ENCODE measurements around the gene IL22RA2.
A peak's percentile ranks its signal among the peaks of the same experiment; 100 is the strongest.
"Not testable (repeated sequence)": the region's sequence is repeated elsewhere in the genome, so short reads cannot be mapped to it uniquely, and the experiment has no call there.

The IL22RA2 gene, protein sequence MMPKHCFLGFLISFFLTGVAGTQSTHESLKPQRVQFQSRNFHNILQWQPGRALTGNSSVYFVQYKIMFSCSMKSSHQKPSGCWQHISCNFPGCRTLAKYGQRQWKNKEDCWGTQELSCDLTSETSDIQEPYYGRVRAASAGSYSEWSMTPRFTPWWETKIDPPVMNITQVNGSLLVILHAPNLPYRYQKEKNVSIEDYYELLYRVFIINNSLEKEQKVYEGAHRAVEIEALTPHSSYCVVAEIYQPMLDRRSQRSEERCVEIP

GRCh38 chr6:137173501-137173900 is at the start of gene IL22RA2:
IL22RA2 (minus strand) TSS chr6:137173644; CDS start chr6:137161749, 11,895 bp downstream.
- no peak for DNase-seq

DNA sequence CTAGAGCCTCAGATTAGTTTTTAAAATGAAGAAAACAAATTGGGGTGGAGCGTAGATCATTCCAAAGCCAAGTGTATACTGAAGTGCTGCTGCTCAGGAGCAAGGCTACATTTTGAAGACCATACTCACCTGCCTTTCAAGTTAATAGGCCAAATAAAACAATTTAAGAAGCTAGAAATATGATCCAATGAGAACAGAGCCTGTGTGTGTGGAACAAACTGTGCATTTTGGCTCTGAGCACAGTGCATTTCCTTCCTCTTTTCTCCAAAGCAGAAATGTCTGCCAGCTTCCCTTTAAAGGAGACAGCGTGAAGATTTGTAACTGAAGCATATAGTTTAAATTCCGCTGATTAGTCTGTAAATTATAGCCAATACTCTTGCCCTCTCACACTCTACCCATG is 48.9 kb upstream of the IL22RA2 start:
- no peak for DNase-seq

GRCh38 chr6:137219664-137220252 is 46.3 kb upstream of the IL22RA2 start:
- DNase-seq, result no peak

- peak; percentile 96 for DNase-seq
These were observed 45.6 kb upstream of the IL22RA2 start, which contains the start of gene IFNGR1 for GRCh38 chr6:137218917-137219663. IFNGR1 (minus strand) TSS chr6:137219385; CDS start chr6:137219327, 58 bp downstream.

DNA sequence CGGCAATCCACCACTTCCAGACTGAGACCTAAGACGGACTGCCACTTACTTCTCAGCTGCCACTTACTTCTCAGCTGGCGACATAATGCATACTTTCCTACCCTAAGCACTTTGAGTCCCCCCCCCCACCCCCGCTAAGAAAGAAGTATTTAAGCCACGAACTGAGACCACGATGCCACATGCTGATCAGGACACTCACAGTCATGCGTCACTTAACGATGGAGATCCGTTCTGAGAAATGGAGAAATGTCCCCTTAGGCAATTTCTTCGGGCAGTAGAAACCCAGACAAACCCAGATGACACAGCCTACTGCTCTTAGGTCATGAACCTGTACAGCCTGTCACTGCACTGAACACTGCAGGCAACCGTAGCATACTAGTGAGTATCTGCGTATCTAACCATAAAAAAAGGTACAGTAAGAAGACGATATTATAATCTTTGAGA is 45.1 kb upstream of the IL22RA2 start:
- peak; percentile 56 for DNase-seq

GRCh38 chr6:137217801-137218472 is 44.5 kb upstream of the IL22RA2 start:
- peak; percentile 20 for DNase-seq

GRCh38 chr6:137216875-137217553 is 43.6 kb upstream of the IL22RA2 start:
- DNase-seq, result no peak

DNA sequence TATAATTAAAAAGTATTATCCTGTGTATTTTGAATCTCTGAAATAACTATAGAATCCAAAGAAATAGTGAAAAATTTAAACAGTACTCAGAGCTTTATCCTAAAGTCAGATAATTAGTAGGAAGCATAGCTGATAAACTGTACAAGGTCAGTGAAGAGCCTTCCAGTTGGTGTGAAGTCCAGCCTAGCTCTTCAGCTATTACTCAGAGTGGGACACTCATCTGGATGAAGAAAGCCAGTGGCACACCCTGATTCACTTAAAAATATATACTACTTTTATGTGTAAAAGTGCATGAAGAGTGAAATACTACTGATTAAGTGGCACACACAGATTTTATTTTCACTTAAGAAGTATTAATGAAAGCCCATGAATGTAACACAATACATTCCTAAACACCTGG is 42.7 kb upstream of the IL22RA2 start:
- DNase-seq, result no peak

- not testable (repeated sequence) for DNase-seq
These were observed 42.2 kb upstream of the IL22RA2 start for GRCh38 chr6:137215630-137216029.

DNA sequence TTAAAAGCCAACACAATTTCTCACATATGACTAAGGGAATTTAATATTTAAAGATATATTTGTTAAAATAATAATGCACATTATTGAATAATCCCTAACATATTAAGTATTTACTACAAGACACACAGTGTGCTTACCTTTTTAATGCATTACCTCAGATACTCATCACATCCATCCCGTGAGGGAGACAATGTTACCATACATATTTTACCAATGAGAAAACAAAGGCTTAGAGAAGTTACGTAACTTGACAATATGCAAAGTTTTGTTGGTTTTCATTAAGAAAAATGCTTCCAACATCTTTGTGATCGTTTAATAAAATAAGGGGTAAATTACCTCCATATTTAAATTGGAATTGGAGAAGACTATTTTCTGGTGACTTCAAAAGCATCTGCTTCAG is 41.5 kb upstream of the IL22RA2 start:
- no peak for DNase-seq

- DNase-seq, result no peak
These were observed 40.4 kb upstream of the IL22RA2 start for GRCh38 chr6:137213813-137214212.

DNA sequence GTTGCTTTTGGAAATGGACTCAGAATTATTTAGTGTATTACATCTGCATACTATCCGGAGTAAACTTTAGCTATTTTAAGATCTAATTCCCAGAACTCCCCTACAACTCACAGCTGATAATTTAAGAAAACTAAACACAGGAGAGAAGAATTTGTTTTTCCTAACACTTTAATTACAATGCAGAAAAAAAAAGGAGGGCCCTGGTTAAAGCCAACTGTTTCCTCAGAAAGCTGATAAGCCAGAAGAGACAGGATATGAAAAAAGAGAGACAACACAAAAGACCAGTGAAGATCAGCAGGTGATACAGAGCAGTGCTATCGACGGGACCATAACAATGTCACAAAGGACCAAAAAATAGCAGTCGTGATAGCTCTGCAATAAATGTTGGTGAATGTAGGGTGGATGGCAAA is 39.9 kb upstream of the IL22RA2 start:
- DNase-seq, result no peak

GRCh38 chr6:137211910-137212309 is 38.5 kb upstream of the IL22RA2 start:
- no peak for DNase-seq

GRCh38 chr6:137210903-137211302 is 37.5 kb upstream of the IL22RA2 start:
- no peak for DNase-seq

- DNase-seq, result no peak
These were observed 34.8 kb upstream of the IL22RA2 start for GRCh38 chr6:137208279-137208678.

DNA sequence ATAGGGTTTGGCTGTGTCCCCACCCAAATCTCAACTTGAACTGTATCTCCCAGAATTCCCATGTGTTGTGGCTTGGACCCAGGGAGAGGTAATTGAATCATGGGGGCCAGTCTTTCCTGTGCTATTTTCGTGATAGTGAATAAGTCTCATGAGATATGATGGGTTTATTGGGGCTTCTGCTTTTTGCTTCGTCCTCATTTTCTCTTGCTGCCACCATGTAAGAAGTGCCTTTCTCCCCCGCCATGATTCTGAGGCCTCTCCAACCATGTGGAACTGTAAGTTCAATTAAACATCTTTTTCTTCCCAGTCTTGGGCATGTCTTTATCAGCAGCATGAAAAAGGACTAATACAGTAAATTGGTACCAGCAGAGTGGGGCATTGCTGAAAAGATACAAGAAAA is 34.0 kb upstream of the IL22RA2 start:
- DNase-seq, result not testable (repeated sequence)

- DNase-seq, result no peak
These were observed 33.1 kb upstream of the IL22RA2 start for GRCh38 chr6:137206577-137206976.

- no peak for DNase-seq
These were observed 29.8 kb upstream of the IL22RA2 start for GRCh38 chr6:137203256-137203655.

GRCh38 chr6:137202078-137202477 is 28.6 kb upstream of the IL22RA2 start:
- no peak for DNase-seq

- no peak for DNase-seq
These were observed 27.6 kb upstream of the IL22RA2 start for GRCh38 chr6:137201006-137201405.

DNA sequence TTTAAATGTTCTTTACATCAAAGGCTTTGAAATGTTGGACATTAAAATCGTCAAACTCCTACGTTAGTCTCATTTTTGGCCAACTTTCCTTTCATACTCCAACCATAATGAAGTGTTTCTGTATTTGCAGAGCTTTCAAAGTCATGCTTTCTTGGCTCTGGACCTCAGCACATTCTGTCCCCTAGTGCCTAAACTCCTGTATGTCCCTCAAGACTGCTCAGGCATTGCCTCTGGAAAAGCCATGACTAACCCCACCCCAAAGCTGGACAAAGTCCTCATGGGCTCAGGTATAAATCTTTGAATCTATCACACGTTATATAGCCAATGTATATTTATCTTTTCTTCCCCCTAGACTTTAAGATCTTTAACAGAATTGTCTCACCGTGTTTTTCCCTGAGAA is 26.8 kb upstream of the IL22RA2 start:
- DNase-seq, result no peak
